Kidney (tissue), 14 donors: ENCODE results near the gene WNT1. TPM values are rescaled to one million over a fixed set of nuclear protein-coding genes. Genes with fewer than 3 reads are reported as not detected.

ENCODE experiments used
- DNase-seq, 5 donors: peaks; one replicate each; pipeline ENCODE4 v3.0.0-alpha.2; 2013 to 2020
- FAIRE-seq: peaks from 2 replicates; lab custom pipeline; 2012; peaks lifted over from hg19 to GRCh38; lab: Jason Lieb, UNC
- H3K27ac ChIP-seq, 2 donors: one replicate each; pipeline ENCODE4 v1.7.0; 2013; ENCODE audit warnings: low read depth in 2 of 2, low read length in 2 of 2, inconsistent platforms in 1 of 2
- H3K27me3 ChIP-seq: one replicate; pipeline ENCODE4 v1.7.1; 2013; ENCODE audit warnings: low read length, inconsistent platforms; ENCODE audit not compliant: control insufficient read depth, insufficient read depth
- H3K36me3 ChIP-seq, 3 donors: one replicate each; pipeline versions ENCODE4 v1.7.0 to v1.7.1; 2013; ENCODE audit warnings: low read length in 3 of 3, control low read depth in 1 of 3, inconsistent platforms in 1 of 3; ENCODE audit not compliant: insufficient read depth in 3 of 3, control insufficient read depth in 2 of 3
- H3K4me1 ChIP-seq, 3 donors: one replicate each; pipeline versions ENCODE4 v1.7.0 to v1.7.1; 2013; ENCODE audit warnings: low read length in 3 of 3, inconsistent platforms in 1 of 3, low read depth in 1 of 3; ENCODE audit not compliant: control insufficient read depth in 2 of 3, insufficient read depth in 2 of 3
- H3K4me3 ChIP-seq, 3 donors: one replicate each; pipeline versions ENCODE4 v1.7.0 to v1.8.1; 2013; ENCODE audit warnings: low read length in 3 of 3, control low read depth in 1 of 3, inconsistent platforms in 1 of 3
- H3K9ac ChIP-seq, 3 donors: one replicate each; pipeline versions ENCODE4 v1.7.0 to v1.7.1; 2013; ENCODE audit warnings: low read length in 3 of 3, control low read depth in 1 of 3, inconsistent platforms in 1 of 3
- H3K9me3 ChIP-seq, 3 donors: one replicate each; pipeline versions ENCODE4 v1.7.0 to v1.7.1; 2013; ENCODE audit warnings: low read length in 3 of 3, control low read depth in 1 of 3, inconsistent platforms in 1 of 3; ENCODE audit not compliant: control insufficient read depth in 2 of 3, insufficient read depth in 1 of 3
- CTCF ChIP-seq: IDR thresholded peaks from 3 replicates; pipeline ENCODE4 v1.5.1; 2012; ENCODE audit warnings: mild to moderate bottlenecking, moderate library complexity, borderline replicate concordance; ENCODE audit not compliant: insufficient read depth; ENCODE audit errors: extremely low read depth
- intact Hi-C: fragments of 100-400 bp; cut with DNase I; formaldehyde crosslinking; loops from one replicate; pipeline ENCODE4 v1.11.1; 2022
- polyA plus RNA-seq: library from polyadenylated mRNA; stranded (reverse); fragments of 350-450 nt; fragmentation: Illumina TruSeq; extraction: RNeasy Lipid Tissue Mini Kit (QIAGEN cat#74804); gene quantifications from one replicate; pipeline ENCODE4 v1.2.3, GENCODE V29; 2014; ENCODE audit warnings: low read depth, low replicate concordance; ENCODE audit not compliant: insufficient read depth
- total RNA-seq: library from RNA; stranded (reverse); fragmentation: NEBNext Ultra II Directional; extraction: Animal tissue kit (Norgen Biotek cat#: 25700); gene quantifications from one replicate; pipeline ENCODE4 v1.2.1, GENCODE V29; 2021
- donor health status: control.
- donor health status: control.
- donor health status: control.
- donor health status: control.
- donor health status: control.
- donor health status: DM: yes; HTN: yes; CAD: no.
- donor health status: Normal renal cell carcinoma (clear cell type).

Gene WNT1
- total and polyA plus RNA-seq, 2 donors from 2014 or later, result not detected

GRCh38 chr12:48988030-48988649, 10.0 kb downstream of the WNT1 start:
- Histone ChIP-seq H3K4me3 (no peak overlapping the region), H3K4me1 (no peaks in the 10 kb centered on the region), H3K9me3 (no peaks in the 10 kb centered on the region), H3K36me3 (no peaks in the 10 kb centered on the region), H3K27me3 (peaks cover 29% of the 10 kb centered on the region), H3K9ac (no peak overlapping the region), H3K27ac (no peak overlapping the region)
- FAIRE-seq (no peak), DNase-seq (peak in 4 of 5 donors; percentile 63 to 77 (median 68))
- intact Hi-C loops, result no loop called here
- TF ChIP-seq CTCF, result peak; percentile 74

- FAIRE-seq, result no peak
- intact Hi-C loops, result no loop called here
- no peak for DNase-seq
- H3K4me1 ChIP-seq, result no peaks in the 10 kb centered on the region
- H3K4me3 ChIP-seq, result no peak overlapping the region
- no peak overlapping the region for H3K27ac ChIP-seq
- H3K36me3 ChIP-seq, result no peaks in the 10 kb centered on the region
- peaks cover 34% of the 10 kb centered on the region for H3K27me3 ChIP-seq
- no peaks in the 10 kb centered on the region for H3K9me3 ChIP-seq
- H3K9ac ChIP-seq, result no peak overlapping the region
- no peak for TF ChIP-seq CTCF
These were observed 12.4 kb downstream of the WNT1 start for GRCh38 chr12:48990552-48990951.

GRCh38 chr12:48991247-48992050, 13.3 kb downstream of the WNT1 start:
- H3K27ac ChIP-seq, result no peak overlapping the region
- H3K27me3 ChIP-seq, result peaks cover 28% of the 10 kb centered on the region
- no peak overlapping the region for H3K9ac ChIP-seq
- no peaks in the 10 kb centered on the region for H3K36me3 ChIP-seq
- H3K4me1 ChIP-seq, result no peaks in the 10 kb centered on the region
- TF ChIP-seq CTCF, result no peak
- intact Hi-C loops, result no loop called here
- H3K4me3 ChIP-seq, result no peak overlapping the region
- no peaks in the 10 kb centered on the region for H3K9me3 ChIP-seq
- FAIRE-seq (no peak), DNase-seq (no peak)
